Measurements from ENCODE around the gene PLCH2.

PLCH2 gene, protein sequence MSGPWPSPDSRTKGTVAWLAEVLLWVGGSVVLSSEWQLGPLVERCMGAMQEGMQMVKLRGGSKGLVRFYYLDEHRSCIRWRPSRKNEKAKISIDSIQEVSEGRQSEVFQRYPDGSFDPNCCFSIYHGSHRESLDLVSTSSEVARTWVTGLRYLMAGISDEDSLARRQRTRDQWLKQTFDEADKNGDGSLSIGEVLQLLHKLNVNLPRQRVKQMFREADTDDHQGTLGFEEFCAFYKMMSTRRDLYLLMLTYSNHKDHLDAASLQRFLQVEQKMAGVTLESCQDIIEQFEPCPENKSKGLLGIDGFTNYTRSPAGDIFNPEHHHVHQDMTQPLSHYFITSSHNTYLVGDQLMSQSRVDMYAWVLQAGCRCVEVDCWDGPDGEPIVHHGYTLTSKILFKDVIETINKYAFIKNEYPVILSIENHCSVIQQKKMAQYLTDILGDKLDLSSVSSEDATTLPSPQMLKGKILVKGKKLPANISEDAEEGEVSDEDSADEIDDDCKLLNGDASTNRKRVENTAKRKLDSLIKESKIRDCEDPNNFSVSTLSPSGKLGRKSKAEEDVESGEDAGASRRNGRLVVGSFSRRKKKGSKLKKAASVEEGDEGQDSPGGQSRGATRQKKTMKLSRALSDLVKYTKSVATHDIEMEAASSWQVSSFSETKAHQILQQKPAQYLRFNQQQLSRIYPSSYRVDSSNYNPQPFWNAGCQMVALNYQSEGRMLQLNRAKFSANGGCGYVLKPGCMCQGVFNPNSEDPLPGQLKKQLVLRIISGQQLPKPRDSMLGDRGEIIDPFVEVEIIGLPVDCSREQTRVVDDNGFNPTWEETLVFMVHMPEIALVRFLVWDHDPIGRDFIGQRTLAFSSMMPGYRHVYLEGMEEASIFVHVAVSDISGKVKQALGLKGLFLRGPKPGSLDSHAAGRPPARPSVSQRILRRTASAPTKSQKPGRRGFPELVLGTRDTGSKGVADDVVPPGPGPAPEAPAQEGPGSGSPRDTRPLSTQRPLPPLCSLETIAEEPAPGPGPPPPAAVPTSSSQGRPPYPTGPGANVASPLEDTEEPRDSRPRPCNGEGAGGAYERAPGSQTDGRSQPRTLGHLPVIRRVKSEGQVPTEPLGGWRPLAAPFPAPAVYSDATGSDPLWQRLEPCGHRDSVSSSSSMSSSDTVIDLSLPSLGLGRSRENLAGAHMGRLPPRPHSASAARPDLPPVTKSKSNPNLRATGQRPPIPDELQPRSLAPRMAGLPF (N-terminal part only)

DNA sequence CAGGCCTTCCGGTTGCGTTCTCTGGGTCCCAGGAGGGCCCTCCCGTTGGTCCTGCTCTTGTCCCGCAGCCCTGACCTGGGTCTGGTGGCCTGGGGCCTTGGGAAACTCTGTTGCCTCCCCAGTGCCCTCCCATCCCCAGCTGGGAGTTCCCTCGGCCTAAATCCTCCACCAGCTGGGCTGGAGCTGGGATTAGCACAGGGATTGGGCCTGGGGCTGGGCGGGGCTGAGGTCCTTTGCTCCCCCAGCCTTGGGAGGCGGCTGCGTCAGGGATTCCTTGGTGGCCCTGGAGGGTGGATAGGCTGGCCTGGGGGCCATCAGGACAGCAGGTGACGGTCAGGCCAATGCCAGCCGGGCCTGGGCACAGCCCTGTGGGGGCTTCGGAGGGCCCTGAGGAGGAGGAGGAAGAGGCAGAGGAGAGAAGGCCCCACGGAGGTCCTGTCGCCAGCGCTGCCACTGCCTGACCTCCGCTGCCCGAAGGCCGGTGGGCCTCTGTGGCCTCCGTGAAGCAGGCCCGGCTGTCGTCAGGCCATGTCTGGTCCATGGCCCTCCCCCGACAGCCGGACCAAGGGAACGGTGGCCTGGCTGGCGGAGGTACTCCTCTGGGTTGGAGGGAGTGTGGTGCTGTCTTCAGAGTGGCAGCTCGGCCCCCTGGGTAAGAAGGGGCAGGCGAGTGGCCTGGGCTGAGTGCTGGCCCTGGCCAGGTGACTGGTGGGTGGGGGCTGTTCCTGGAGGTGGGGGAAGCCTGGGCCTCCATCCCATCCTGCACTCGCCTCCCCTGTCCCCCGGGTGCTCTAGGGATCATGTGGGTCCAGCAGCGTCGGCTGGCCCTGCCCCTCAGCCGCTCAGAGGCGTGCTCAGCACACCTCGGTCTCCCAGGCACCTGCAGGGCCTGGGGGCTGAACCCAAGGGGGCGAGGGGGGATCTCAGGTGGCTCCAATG, at the start of gene PLCH2:
TSS of gene PLCH2 (plus strand) at position 229 of the 939 bp plus-strand sequence. CDS start at position 529, 300 bp downstream.
- DNase-seq (no peak), ATAC-seq (no peak)
- Mint-ChIP-seq H3K4me3 (no peak within 1 kb of the TSS), H3K36me3 (ENCODE audit: low read depth) (no peaks in the 10 kb centered on the region), H3K27me3 (no peaks in the 10 kb centered on the region), H3K27ac (no peak within 1 kb of the TSS), H3K4me1 (no peaks in the 10 kb centered on the region), H3K9me3 (no peaks in the 10 kb centered on the region)

- H3K4me1 Mint-ChIP-seq = no peaks in the 10 kb centered on the region
- H3K4me3 Mint-ChIP-seq = no peak overlapping the region
- peaks cover 2% of the 10 kb centered on the region for H3K27me3 Mint-ChIP-seq
- H3K36me3 Mint-ChIP-seq (ENCODE audit: low read depth) = peaks cover 2% of the 10 kb centered on the region
- ATAC-seq (no peak), DNase-seq (no peak)
- no peak overlapping the region for H3K27ac Mint-ChIP-seq
- H3K9me3 Mint-ChIP-seq = peaks cover 8% of the 10 kb centered on the region
These were observed 49.5 kb upstream of the PLCH2 start for GRCh38 chr1:2426540-2426939.

- no peak for ATAC-seq
- Mint-ChIP-seq H3K4me1 (no peaks in the 10 kb centered on the region), H3K4me3 (no peak overlapping the region), H3K36me3 (ENCODE audit: low read depth) (peaks cover 2% of the 10 kb centered on the region), H3K27ac (no peak overlapping the region), H3K9me3 (peaks cover 8% of the 10 kb centered on the region), H3K27me3 (peaks cover 2% of the 10 kb centered on the region)
- no peak for DNase-seq
These were observed 49.0 kb upstream of the PLCH2 start for GRCh38 chr1:2427051-2427450.

DNA sequence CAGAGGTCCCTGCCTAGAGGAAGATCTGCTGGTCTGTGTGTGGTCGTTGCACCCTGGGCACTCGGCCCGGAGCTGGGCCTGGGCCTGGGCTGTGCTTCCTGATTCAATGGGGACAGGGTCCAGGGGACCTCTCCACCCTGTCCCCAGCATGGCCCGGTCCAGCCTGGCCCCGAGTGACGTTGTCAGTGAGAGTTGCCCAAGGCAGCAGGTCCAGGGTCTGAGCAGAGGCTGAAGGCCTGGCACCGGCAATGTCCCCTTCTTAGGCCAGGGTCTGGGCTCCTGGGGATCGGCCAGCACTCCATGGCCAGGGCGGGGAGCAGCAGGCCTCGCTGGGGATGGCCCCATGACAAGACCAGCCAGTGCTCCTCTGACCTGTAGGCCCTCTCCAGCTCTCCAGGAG, 48.1 kb upstream of the PLCH2 start:
- ATAC-seq (no peak), DNase-seq (no peak)
- no peak overlapping the region for H3K27ac Mint-ChIP-seq
- H3K4me1 Mint-ChIP-seq = no peaks in the 10 kb centered on the region
- peaks cover 6% of the 10 kb centered on the region for H3K9me3 Mint-ChIP-seq
- H3K36me3 Mint-ChIP-seq (ENCODE audit: low read depth) = peaks cover 2% of the 10 kb centered on the region
- H3K27me3 Mint-ChIP-seq = peaks cover 2% of the 10 kb centered on the region
- no peak overlapping the region for H3K4me3 Mint-ChIP-seq

- no peak overlapping the region for H3K4me3 Mint-ChIP-seq
- ATAC-seq = no peak
- H3K27ac Mint-ChIP-seq = no peak overlapping the region
These were observed 47.6 kb upstream of the PLCH2 start for GRCh38 chr1:2428490-2428889.

DNA sequence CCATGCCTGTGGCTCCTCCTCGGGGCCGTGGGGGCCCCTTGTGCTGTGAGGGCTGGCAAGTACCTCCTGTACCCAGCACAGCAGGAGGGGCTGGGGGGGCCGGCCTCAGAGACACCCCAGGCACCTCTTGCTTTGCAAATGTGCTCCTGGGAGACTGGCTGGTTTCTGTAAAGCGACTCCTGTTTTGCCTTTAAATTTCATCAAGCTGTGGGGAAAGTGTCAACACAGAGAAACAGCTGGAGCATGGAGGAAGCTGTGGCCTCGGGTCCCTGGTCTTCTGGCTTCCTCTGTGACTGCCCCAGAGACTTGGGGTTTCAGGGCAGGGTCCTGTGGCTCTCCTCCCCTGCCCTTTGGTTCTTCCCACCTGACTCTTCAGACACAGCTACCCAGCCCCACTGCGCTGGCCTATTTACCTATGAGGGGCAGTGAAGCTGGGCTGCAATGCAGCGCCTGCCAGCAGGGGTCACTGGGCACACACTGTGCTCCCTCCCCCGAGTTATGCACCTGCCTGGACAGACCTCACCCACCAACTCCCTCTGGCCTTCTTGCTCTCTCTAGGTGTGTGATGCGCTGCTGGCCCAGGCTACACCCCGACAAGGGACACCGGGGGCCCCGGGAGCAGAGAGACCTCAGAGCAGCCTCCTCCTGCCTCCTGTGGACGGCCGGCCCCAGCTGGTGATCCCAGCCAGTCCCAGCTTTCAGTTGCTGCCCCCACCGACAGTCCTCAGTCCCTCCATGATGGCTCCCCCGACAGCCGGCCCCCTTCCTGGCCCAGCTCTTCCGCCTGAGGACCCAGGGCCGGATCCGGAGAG, 46.1 kb upstream of the PLCH2 start:
- peak; percentile 42 for DNase-seq

More at GRCh38 chr1:2428490-2428889, 47.6 kb upstream of the PLCH2 start:
- peaks cover under 1% of the 10 kb centered on the region for H3K9me3 Mint-ChIP-seq
- H3K4me1 Mint-ChIP-seq = no peaks in the 10 kb centered on the region
- peaks cover 2% of the 10 kb centered on the region for H3K36me3 Mint-ChIP-seq (ENCODE audit: low read depth)
- no peak for DNase-seq
- peaks cover 2% of the 10 kb centered on the region for H3K27me3 Mint-ChIP-seq

DNA sequence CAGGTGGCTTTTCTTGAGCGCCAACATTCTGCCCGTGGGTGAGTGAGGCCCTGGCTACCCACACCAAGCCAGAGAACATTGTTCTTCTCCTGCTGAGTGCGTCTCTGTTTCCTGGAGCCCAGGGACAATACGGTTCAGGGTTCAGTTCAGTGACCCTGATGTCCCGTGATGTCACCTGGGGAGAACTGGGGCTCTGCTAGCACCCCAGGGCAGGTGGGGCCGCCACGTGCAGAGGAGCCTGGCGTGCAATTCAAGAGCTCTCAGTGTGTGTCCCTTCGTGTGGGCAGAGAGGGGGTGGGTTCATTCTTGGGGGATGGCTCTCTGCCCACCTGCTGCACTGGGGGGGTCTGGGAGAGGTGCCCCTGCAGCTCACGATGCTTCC, 45.5 kb upstream of the PLCH2 start:
- H3K36me3 Mint-ChIP-seq (ENCODE audit: low read depth) = peaks cover 2% of the 10 kb centered on the region
- no peak overlapping the region for H3K4me3 Mint-ChIP-seq
- peaks cover 2% of the 10 kb centered on the region for H3K27me3 Mint-ChIP-seq
- ATAC-seq = no peak
- H3K27ac Mint-ChIP-seq = no peak overlapping the region
- H3K9me3 Mint-ChIP-seq = no peaks in the 10 kb centered on the region
- H3K4me1 Mint-ChIP-seq = no peaks in the 10 kb centered on the region
- DNase-seq = no peak

More for the DNA sequence above, 46.1 kb upstream of the PLCH2 start:
- no peak for ATAC-seq
- Mint-ChIP-seq H3K4me1 (no peaks in the 10 kb centered on the region), H3K9me3 (no peaks in the 10 kb centered on the region), H3K27ac (no peak overlapping the region), H3K36me3 (ENCODE audit: low read depth) (peaks cover 2% of the 10 kb centered on the region), H3K4me3 (no peak overlapping the region), H3K27me3 (peaks cover 2% of the 10 kb centered on the region)

GRCh38 chr1:2431103-2431502, 45.0 kb upstream of the PLCH2 start:
- no peak overlapping the region for H3K27ac Mint-ChIP-seq
- DNase-seq = no peak
- no peak overlapping the region for H3K4me3 Mint-ChIP-seq
- H3K4me1 Mint-ChIP-seq = no peaks in the 10 kb centered on the region
- H3K36me3 Mint-ChIP-seq (ENCODE audit: low read depth) = peaks cover 2% of the 10 kb centered on the region
- peaks cover 2% of the 10 kb centered on the region for H3K27me3 Mint-ChIP-seq
- H3K9me3 Mint-ChIP-seq = no peaks in the 10 kb centered on the region
- ATAC-seq = no peak

- Mint-ChIP-seq H3K36me3 (ENCODE audit: low read depth) (peaks cover 2% of the 10 kb centered on the region), H3K27ac (no peak overlapping the region), H3K4me1 (no peaks in the 10 kb centered on the region), H3K27me3 (peaks cover 2% of the 10 kb centered on the region), H3K4me3 (no peak overlapping the region), H3K9me3 (no peaks in the 10 kb centered on the region)
- DNase-seq = no peak
- no peak for ATAC-seq
These were observed 44.6 kb upstream of the PLCH2 start for GRCh38 chr1:2431518-2431917.

GRCh38 chr1:2432441-2432844, 43.6 kb upstream of the PLCH2 start:
- Mint-ChIP-seq H3K4me1 (no peaks in the 10 kb centered on the region), H3K27me3 (peaks cover 2% of the 10 kb centered on the region), H3K9me3 (no peaks in the 10 kb centered on the region), H3K27ac (no peak overlapping the region), H3K4me3 (no peak overlapping the region), H3K36me3 (ENCODE audit: low read depth) (peaks cover 2% of the 10 kb centered on the region)
- ATAC-seq (no peak), DNase-seq (no peak)

DNA sequence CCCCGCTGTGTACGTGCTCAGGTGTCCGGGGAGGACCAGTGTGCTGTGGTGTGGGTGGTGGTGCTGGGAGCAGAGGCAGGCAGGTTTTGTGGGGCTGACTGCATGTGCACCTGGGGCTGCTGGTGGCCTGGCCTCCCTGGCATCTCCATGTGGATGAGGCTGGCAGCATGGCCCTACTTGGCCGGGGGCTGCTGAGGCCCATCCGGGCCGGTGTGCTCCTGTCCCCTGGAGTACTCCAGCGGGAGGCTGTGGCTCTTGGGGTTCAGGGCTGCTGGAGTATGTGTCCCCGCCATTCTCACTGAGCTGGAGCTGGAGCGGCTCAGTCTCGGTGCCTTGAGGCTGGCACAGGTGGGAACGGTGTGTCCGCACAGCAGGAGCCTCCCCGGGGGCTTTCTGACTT, 42.9 kb upstream of the PLCH2 start:
- Mint-ChIP-seq H3K27ac (no peak overlapping the region), H3K36me3 (ENCODE audit: low read depth) (peaks cover 2% of the 10 kb centered on the region), H3K4me3 (no peak overlapping the region), H3K9me3 (no peaks in the 10 kb centered on the region), H3K4me1 (no peaks in the 10 kb centered on the region), H3K27me3 (peaks cover 2% of the 10 kb centered on the region)
- no peak for ATAC-seq
- DNase-seq = no peak

DNA sequence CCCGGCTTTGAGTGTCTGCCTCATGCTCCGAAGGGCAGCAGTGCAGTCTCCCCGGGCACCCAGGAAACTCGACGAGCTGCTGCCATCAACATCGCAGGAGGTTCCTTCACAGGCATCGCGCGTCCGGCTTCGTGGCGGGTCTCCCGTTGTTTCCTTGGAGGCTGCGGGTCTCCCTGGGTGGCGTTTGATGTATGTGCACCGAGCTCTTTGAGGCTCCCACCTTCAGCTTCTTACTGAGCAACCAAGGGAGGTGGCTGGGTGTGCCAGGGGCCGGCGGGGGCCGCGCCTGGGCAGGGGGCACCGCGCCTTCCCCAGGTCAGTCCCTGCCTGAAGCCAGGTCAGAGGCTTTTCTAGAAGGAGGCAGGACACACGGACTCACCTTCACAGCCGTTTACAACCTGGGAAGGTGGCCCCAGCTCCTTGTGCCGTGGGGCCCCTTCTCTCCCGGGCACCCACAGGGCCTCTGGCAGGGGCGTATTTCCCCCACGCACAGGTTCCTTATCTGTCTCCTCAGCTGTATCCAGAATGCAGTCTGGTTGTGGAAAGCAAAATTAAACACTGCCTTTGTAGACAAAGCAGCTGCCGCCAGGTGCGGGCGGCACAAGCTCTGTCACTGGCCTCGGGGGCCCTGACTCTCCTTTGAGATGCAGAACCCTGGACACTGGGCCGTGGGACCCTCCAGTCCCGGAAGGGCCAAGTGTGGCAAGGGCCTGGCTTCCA, 42.0 kb upstream of the PLCH2 start:
- Mint-ChIP-seq H3K27ac (no peak overlapping the region), H3K4me3 (no peak overlapping the region), H3K4me1 (no peaks in the 10 kb centered on the region), H3K9me3 (no peaks in the 10 kb centered on the region), H3K36me3 (ENCODE audit: low read depth) (peaks cover 2% of the 10 kb centered on the region), H3K27me3 (peaks cover 2% of the 10 kb centered on the region)
- ATAC-seq (no peak), DNase-seq (no peak)
